WTC11 (cell line): Measurements from ENCODE around the gene ARHGAP22.

Experiments
- CBFB ChIP-seq: sonication (generic); formaldehyde crosslinking; IDR thresholded peaks from 2 replicates; pipeline ENCODE4 v1.8.1; 2022; ENCODE audit warnings: mild to moderate bottlenecking, low read depth, missing genetic modification reagents
- CTCF ChIP-seq: fragments of 200-600 bp; IDR thresholded peaks from 2 replicates; pipeline ENCODE4 v1.8.0; 2022; ENCODE audit warnings: antibody characterized with exemption
- ETV6 ChIP-seq: sonication (generic); formaldehyde crosslinking; IDR thresholded peaks from 2 replicates; pipeline ENCODE4 v1.8.1; 2022; ENCODE audit warnings: mild to moderate bottlenecking, missing genetic modification reagents
- NR2C2 ChIP-seq: sonication (generic); formaldehyde crosslinking; IDR thresholded peaks from 2 replicates; pipeline ENCODE4 v1.8.0; 2022; ENCODE audit warnings: mild to moderate bottlenecking, missing genetic modification reagents
- ZNF423 ChIP-seq: fragments of 250-450 bp; sonication (Bioruptor Pico); IDR thresholded peaks from 2 replicates; pipeline ENCODE4 v2.1.2; 2022; ENCODE audit warnings: mild to moderate bottlenecking, moderate library complexity

DNA sequence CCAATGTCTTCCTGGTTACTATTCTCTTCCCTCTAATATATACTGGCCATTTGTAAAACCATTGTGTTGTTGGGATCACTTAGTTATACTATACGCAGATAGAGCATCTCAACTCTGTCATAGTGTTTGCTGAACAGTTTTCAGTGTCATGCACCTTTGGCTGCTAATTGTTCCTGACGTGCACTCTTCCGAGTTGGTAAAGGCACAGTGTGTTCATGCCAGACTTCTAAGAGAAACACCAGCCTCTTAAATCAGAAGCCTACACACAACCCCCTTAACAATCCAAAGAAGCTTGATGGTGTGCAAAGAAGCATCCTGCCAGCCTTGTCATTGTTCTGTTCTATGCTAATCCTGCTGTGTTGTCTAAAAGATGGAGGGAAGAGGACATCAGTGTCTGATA is 167.3 kb downstream of the ARHGAP22 start:
- TF ChIP-seq CTCF: no peak
- TF ChIP-seq ZNF423 (CRISPR knock-in tag): no peak
- no peak for TF ChIP-seq NR2C2 (CRISPR knock-in tag)
- TF ChIP-seq ETV6: no peak
- no peak for TF ChIP-seq CBFB
